ENCODE data around the gene PARD3B.

PARD3B gene

DNA sequence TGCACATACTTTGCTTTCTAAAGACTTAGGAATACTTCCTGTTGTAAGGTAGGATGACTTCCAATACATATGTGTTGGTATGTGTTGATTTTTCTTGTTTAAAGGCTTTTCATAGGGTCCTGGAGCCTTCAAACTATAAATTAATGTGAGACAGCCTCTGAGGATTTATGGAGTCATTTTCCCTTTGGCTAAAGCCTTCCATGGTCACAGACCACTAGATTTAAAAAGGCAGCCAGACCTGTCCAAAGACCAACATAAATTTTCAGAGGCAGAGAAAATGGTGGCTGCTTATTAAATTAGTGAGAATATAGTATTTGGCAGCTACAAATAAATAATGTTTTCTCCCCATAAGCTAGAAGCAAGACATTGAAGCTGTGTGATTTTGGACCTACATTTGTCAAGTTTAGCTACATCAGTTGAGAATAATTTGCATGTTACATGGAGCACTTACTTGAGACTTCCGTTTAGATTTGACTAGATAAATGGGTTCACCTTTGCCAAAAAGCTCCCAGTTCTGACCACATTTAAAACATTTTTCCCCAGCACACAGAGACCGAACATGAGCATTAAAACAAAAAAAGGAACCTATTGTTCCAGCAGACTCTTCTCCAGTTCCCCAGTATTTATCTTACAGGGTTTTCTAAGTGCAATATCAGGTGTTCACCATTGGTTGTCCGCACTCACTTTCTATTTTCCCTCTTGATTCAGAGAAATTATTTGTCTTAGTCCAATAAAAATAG, 402.9 kb downstream of the PARD3B start:
- no peak for DNase-seq (ENCODE audit: extremely low spot score)
- no peak for TF ChIP-seq SUZ12 (IDR thresholded peaks at IDR 0.05)
- no peak for TF ChIP-seq BHLHE40 (IDR thresholded peaks at IDR 0.05; ENCODE audit: borderline replicate concordance)
- no peak for TF ChIP-seq FOXM1 (IDR thresholded peaks at IDR 0.05; ENCODE audit: borderline replicate concordance)
- TF ChIP-seq L3MBTL2 (conservative IDR thresholded peaks at IDR 0.05) = no peak
- TF ChIP-seq LEF1 (IDR thresholded peaks at IDR 0.05; ENCODE audit: borderline replicate concordance) = no peak
- TF ChIP-seq FOXA1 (IDR thresholded peaks at IDR 0.05) = no peak
- ChIA-PET CTCF (no interaction called here), POLR2A (no interaction called here)

DNA sequence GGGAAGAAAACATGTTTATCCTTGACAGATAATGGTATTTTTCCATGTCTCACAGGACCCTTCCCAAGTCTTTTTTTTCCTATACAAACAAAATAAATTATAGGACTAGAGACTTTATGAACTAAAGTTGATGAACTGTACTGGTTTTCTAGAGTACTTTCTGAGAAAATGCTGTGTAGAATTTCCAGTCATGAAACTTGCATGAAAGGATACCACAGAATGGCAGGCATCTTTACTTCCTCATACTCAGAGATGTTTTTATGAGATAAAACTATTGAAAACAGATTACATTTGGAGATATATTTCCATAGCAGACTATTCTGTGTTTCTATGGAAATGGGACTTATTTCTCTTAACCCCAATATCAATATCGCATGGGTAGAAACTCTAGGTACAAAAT, 403.5 kb downstream of the PARD3B start:
- CTCF ChIA-PET = no interaction called here
- POLR2A ChIA-PET = no interaction called here
- TF ChIP-seq FOXM1 (IDR thresholded peaks at IDR 0.05; ENCODE audit: borderline replicate concordance) (no peak), SUZ12 (IDR thresholded peaks at IDR 0.05) (no peak), ARNT (IDR thresholded peaks at IDR 0.05) (no peak), ELF4 (IDR thresholded peaks at IDR 0.05) (no peak), FOXA1 (IDR thresholded peaks at IDR 0.05) (no peak), CTBP1 (IDR thresholded peaks at IDR 0.05; ENCODE audit: borderline replicate concordance) (no peak), SP1 (IDR thresholded peaks at IDR 0.05) (no peak), LEF1 (IDR thresholded peaks at IDR 0.05; ENCODE audit: borderline replicate concordance) (no peak), L3MBTL2 (conservative IDR thresholded peaks at IDR 0.05) (no peak), TARDBP (IDR thresholded peaks at IDR 0.05) (no peak), HDGF (IDR thresholded peaks at IDR 0.05; ENCODE audit: borderline replicate concordance) (no peak), ZNF384 (IDR thresholded peaks at IDR 0.05) (no peak), NFRKB (IDR thresholded peaks at IDR 0.05) (no peak), FOXK2 (IDR thresholded peaks at IDR 0.05) (no peak), BHLHE40 (IDR thresholded peaks at IDR 0.05; ENCODE audit: borderline replicate concordance) (no peak)
- TF ChIP-seq, protein P1, sequence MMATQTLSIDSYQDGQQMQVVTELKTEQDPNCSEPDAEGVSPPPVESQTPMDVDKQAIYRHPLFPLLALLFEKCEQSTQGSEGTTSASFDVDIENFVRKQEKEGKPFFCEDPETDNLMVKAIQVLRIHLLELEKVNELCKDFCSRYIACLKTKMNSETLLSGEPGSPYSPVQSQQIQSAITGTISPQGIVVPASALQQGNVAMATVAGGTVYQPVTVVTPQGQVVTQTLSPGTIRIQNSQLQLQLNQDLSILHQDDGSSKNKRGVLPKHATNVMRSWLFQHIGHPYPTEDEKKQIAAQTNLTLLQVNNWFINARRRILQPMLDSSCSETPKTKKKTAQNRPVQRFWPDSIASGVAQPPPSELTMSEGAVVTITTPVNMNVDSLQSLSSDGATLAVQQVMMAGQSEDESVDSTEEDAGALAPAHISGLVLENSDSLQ (IDR thresholded peaks at IDR 0.05) = no peak
- DNase-seq (ENCODE audit: extremely low spot score) = no peak

DNA sequence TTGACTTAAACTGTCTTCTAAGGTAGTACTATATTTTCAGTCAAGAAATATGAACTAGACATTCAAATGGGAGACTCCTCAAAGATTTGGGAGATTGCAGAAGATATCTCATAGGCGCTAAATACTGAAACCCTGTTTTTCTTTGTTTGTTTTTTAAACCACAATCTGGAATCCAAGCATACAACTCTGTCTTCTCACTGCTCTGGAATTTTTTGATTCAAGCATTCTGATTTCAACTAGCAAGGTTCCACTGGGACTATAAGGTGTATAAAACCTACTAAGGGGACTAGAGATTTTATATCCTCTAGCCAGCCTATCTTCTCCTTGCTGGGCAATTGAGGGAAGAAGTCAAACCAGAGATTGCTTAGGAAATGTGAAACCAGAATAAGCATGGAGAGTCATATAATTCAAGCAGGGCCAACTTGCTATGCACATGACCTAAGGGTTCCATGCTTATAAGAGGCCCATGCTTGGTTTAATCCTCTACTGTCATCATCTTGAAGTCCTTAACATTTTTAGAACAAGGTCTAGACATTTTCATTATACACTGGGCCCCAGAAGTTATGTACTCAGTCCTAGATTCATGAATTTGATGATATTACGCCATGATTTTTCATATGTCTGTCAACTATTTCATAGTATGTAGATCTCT, 405.5 kb downstream of the PARD3B start:
- ChIA-PET POLR2A (no interaction called here), CTCF (no interaction called here)
- DNase-seq (ENCODE audit: extremely low spot score) = no peak
- TF ChIP-seq TARDBP (IDR thresholded peaks at IDR 0.05) (no peak), BHLHE40 (IDR thresholded peaks at IDR 0.05; ENCODE audit: borderline replicate concordance) (no peak), CTBP1 (IDR thresholded peaks at IDR 0.05; ENCODE audit: borderline replicate concordance) (no peak), L3MBTL2 (conservative IDR thresholded peaks at IDR 0.05) (no peak), FOXK2 (IDR thresholded peaks at IDR 0.05) (no peak), SUZ12 (IDR thresholded peaks at IDR 0.05) (no peak), HDGF (IDR thresholded peaks at IDR 0.05; ENCODE audit: borderline replicate concordance) (no peak), FOXA1 (IDR thresholded peaks at IDR 0.05) (no peak), NFRKB (IDR thresholded peaks at IDR 0.05) (no peak), ARNT (IDR thresholded peaks at IDR 0.05) (no peak)
- TF ChIP-seq, protein P1 (IDR thresholded peaks at IDR 0.05) = no peak

DNA sequence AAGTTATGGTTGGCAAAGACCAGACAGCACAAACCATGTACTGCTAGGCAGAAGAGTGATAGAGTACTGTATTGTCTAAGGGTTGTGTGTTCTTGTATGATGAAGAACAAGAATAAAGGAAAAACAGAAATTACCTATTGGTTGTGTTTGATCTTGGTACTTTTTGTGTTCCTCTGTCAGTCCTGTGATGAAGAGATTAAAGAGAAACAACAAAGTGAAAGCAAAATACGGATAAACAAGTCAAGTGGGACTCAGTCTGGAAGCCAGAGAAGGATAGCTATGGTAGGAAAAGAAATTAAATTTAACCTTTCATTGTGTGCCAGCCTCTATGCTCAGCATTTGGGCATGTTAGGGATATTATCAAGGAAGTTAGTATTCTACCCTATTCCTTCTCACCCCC, 413.1 kb downstream of the PARD3B start:
- TF ChIP-seq TARDBP (IDR thresholded peaks at IDR 0.05) = no peak
- TF ChIP-seq FOXA1 (IDR thresholded peaks at IDR 0.05) = no peak
- TF ChIP-seq BHLHE40 (IDR thresholded peaks at IDR 0.05; ENCODE audit: borderline replicate concordance) = no peak
- TF ChIP-seq ARNT (IDR thresholded peaks at IDR 0.05) = no peak
- TF ChIP-seq SP1 (IDR thresholded peaks at IDR 0.05) = no peak
- no peak for TF ChIP-seq ELF4 (IDR thresholded peaks at IDR 0.05)
- no peak for TF ChIP-seq SUZ12 (IDR thresholded peaks at IDR 0.05)
- TF ChIP-seq FOXM1 (IDR thresholded peaks at IDR 0.05; ENCODE audit: borderline replicate concordance) = no peak
- CTCF ChIA-PET = no interaction called here
- POLR2A ChIA-PET = no interaction called here
- no peak for DNase-seq (ENCODE audit: extremely low spot score)

DNA sequence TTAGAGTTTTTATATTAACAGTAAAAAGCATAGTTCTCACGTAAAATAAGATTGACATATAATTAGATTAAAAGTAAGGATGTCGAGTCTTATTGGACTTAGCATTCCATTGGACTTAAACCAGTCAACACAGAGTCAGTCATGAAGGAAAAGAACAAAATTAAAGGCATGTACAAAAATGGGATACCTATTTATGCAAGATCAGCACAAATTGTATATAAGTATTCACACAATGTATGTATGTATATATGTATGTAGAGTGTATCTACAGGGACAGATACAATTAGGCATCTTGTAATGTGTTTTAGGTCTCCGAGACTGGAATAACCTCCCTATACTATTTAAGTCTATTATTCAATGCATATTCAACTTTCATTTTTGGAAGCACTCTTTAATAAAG, 419.1 kb downstream of the PARD3B start:
- TF ChIP-seq SUZ12 (IDR thresholded peaks at IDR 0.05) (no peak), FOXM1 (IDR thresholded peaks at IDR 0.05; ENCODE audit: borderline replicate concordance) (no peak), TARDBP (IDR thresholded peaks at IDR 0.05) (no peak), SP1 (IDR thresholded peaks at IDR 0.05) (no peak), L3MBTL2 (conservative IDR thresholded peaks at IDR 0.05) (no peak), BHLHE40 (IDR thresholded peaks at IDR 0.05; ENCODE audit: borderline replicate concordance) (no peak), FOXK2 (IDR thresholded peaks at IDR 0.05) (no peak), NFRKB (IDR thresholded peaks at IDR 0.05) (no peak), HDGF (IDR thresholded peaks at IDR 0.05; ENCODE audit: borderline replicate concordance) (no peak), ZNF384 (IDR thresholded peaks at IDR 0.05) (no peak), LEF1 (IDR thresholded peaks at IDR 0.05; ENCODE audit: borderline replicate concordance) (no peak), CTBP1 (IDR thresholded peaks at IDR 0.05; ENCODE audit: borderline replicate concordance) (no peak), ARNT (IDR thresholded peaks at IDR 0.05) (no peak), FOXA1 (IDR thresholded peaks at IDR 0.05) (no peak), ELF4 (IDR thresholded peaks at IDR 0.05) (no peak)
- TF ChIP-seq, protein P1 (IDR thresholded peaks at IDR 0.05) = no peak
- ChIA-PET CTCF (no interaction called here), POLR2A (no interaction called here)
- DNase-seq (ENCODE audit: extremely low spot score) = no peak

DNA sequence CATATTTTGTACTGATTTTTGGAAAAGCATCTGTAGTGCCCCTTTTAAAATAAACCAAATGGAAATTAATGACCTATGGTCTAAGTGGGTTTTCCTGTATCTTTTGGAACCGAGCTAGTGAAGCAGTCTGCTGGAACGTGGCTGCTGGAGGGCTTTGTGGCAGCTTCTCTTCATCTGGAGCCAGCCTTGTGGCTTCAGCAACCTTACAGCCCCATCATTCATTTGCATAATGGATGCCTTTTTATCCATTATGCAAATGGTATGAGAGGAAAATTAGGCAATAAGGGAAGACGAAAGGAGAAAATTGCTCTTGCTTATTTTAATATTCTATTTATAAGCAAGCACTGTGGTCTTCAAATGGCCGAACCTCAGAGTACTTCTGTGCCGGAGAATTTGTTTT, 421.0 kb downstream of the PARD3B start:
- TF ChIP-seq SP1 (IDR thresholded peaks at IDR 0.05) = no peak
- TF ChIP-seq LEF1 (IDR thresholded peaks at IDR 0.05; ENCODE audit: borderline replicate concordance) = no peak
- TF ChIP-seq FOXK2 (IDR thresholded peaks at IDR 0.05) = no peak
- no peak for TF ChIP-seq BHLHE40 (IDR thresholded peaks at IDR 0.05; ENCODE audit: borderline replicate concordance)
- TF ChIP-seq SUZ12 (IDR thresholded peaks at IDR 0.05) = no peak
- TF ChIP-seq L3MBTL2 (conservative IDR thresholded peaks at IDR 0.05) = no peak
- no peak for TF ChIP-seq ZNF384 (IDR thresholded peaks at IDR 0.05)
- no peak for TF ChIP-seq NFRKB (IDR thresholded peaks at IDR 0.05)
- TF ChIP-seq HDGF (IDR thresholded peaks at IDR 0.05; ENCODE audit: borderline replicate concordance) = no peak
- no peak for TF ChIP-seq FOXM1 (IDR thresholded peaks at IDR 0.05; ENCODE audit: borderline replicate concordance)
- no peak for DNase-seq (ENCODE audit: extremely low spot score)
- ChIA-PET POLR2A (no interaction called here), CTCF (no interaction called here)
